CD4-positive, alpha-beta T cell treated with Interleukin-15 for 4 hours (primary cell): ENCODE measurements around the gene MED13.

Experiments
- DNase-seq: peaks from one replicate; pipeline ENCODE4 v3.0.0-alpha.2; 2020; ENCODE audit warnings: low spot score

MED13 gene, protein sequence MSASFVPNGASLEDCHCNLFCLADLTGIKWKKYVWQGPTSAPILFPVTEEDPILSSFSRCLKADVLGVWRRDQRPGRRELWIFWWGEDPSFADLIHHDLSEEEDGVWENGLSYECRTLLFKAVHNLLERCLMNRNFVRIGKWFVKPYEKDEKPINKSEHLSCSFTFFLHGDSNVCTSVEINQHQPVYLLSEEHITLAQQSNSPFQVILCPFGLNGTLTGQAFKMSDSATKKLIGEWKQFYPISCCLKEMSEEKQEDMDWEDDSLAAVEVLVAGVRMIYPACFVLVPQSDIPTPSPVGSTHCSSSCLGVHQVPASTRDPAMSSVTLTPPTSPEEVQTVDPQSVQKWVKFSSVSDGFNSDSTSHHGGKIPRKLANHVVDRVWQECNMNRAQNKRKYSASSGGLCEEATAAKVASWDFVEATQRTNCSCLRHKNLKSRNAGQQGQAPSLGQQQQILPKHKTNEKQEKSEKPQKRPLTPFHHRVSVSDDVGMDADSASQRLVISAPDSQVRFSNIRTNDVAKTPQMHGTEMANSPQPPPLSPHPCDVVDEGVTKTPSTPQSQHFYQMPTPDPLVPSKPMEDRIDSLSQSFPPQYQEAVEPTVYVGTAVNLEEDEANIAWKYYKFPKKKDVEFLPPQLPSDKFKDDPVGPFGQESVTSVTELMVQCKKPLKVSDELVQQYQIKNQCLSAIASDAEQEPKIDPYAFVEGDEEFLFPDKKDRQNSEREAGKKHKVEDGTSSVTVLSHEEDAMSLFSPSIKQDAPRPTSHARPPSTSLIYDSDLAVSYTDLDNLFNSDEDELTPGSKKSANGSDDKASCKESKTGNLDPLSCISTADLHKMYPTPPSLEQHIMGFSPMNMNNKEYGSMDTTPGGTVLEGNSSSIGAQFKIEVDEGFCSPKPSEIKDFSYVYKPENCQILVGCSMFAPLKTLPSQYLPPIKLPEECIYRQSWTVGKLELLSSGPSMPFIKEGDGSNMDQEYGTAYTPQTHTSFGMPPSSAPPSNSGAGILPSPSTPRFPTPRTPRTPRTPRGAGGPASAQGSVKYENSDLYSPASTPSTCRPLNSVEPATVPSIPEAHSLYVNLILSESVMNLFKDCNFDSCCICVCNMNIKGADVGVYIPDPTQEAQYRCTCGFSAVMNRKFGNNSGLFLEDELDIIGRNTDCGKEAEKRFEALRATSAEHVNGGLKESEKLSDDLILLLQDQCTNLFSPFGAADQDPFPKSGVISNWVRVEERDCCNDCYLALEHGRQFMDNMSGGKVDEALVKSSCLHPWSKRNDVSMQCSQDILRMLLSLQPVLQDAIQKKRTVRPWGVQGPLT (N-terminal part only)

DNA sequence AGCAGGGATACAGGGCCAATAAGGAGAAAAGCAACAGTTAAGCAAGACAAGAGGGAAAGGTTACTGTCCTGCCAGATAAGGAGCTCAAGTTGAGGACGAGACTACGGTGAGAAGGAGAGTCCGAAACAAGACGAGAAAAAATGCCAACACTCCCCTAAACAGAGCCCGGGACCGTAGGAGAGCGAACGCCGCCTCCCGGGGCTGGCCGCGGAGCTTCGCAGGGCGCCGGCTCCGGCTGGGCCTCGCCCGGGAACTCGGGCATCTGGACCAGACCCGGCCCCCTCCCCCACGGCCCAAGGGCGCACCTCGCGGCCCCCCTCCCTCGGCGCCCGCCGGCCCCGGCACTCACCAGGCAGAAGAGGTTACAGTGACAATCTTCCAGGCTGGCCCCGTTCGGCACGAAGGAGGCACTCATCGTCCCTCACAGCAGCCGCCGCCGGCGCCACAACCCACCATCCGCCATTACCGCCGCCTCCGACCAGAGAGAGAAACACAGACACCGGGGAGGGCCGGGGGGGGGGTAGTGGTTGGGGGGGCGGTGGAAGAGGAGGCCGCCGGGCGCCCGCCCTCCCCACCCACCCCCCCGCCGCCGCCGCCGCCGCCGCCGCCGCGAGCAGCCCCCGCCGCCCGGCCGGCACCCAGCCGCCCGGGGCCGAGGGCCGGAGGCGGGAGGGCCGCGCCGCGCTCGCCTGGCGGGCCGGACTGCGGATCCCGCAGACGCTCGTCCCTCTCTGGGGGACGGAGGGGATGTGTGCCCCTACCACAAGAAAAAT, at the start of gene MED13:
TSS of gene MED13 (minus strand) at position 488 of the 773 bp plus-strand sequence. CDS start at position 415, 73 bp downstream.
- peak; percentile 50 for DNase-seq

DNA sequence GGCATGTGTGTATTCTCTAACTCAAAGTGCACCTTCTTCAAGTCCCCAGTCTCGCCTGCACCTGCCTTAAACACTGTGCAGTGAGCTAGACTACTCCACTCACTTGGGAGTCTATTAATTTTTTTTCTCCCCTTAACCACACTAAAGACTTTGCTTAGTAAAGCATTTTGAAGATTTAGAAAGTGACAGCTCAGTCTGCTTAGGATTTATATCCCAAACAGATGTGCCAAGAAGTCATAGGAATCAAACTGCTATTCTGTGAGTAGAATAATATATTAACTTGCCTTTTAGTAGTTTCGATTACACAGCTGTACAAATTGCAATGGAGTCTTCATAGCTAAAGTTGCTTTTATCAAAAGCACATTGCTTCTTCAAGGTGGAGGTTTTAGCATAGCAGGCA, 47.2 kb upstream of the MED13 start:
- DNase-seq, result no peak

DNA sequence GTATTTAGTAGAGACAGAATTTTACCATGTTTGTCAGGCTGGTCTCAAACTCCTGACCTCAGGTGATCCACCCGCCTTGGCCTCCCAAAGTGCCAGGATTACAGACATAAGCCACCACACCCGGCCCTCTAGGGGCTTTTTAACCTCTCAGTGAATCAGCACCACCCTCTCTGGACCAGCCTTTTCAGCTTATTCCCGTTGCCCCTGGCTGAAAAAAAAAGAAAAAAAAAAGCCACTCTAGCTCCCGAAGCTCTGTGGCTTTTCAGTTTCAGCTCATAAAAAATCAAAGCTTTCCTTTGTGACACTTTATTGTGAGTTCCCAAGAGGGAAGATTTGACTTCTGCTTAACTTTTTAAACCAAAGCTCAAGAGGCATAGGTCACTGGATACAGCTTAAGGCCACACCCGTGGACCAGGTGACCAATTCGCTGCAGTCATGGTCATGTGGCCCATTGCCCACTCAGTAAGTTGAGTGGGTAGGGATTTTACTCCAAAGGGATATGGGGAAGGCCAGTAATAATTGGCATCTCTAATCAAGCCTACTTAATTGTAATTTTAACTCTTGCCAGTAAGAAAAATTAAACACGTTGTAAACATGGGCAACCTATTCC, 46.6 kb upstream of the MED13 start:
- DNase-seq, result no peak

DNA sequence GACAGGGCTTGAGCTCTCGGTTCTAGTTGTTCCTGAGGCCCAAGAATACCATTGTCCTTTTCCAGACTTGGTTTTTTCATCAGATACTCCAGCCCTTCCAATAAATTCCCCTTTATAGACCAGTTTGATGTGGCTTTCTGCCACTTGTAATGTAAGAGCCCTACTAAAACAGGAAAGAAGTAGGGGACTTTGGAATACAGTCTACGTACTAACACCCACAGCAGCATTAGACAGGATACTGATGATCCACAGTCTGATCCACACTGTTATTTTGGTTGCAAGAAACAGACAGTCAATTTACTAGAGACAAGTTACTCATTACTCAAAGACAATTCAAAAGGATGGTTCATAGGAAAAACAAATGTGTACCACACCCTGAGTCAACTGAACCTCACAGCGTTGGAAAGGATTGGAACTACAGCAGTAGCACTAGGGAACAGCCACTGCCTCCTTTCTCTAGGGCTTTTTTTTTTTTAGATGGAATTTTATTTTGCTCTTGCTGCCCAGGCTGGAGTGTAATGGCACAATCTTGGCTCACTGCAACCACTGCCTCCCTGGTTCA, 45.9 kb upstream of the MED13 start:
- no peak for DNase-seq

DNA sequence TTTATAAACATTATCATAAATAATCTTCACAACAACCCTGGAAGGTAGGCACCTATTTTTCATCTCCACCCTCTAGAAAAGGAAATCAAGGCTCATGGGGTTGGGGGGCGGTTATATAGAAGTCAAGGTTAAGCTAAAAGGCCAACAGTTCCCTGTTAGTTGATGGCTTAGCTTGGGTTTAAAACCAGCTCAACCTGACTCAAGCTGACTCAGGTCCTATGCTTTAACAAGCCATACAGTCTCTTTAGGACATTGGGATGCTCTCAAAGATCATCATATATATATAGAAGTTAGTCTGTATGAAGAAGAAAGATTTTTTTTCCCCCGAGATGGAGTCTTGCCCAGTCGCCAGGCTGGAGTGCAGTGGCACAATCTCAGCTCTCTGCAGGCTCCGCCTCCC, 44.8 kb upstream of the MED13 start:
- DNase-seq, result no peak

DNA sequence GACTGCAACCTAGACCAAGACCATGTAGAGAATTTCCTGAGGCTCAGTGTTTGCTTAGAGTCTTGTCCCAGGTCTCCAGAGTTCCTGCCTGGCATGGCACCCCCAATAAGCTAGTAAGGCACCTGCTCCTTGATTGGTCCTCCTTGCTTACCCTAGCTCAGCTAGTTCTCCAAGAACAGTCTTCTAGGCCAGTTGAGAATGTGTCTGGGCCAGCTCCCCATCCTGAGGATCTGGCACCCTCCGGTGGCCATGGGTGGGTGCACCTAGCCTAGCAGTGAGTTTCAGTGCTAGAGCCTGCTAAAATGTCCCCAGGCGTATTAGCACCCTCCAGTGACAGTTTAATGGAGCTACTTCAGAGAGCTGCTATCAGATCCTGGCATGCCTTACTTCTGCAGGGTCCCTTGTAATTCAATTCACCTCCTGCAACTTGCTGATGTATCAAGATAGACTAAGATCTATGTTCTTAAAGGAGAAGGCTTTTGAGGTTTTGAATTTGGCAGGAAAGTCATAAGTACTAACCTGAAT, 44.4 kb upstream of the MED13 start:
- DNase-seq, result peak; percentile 7

DNA sequence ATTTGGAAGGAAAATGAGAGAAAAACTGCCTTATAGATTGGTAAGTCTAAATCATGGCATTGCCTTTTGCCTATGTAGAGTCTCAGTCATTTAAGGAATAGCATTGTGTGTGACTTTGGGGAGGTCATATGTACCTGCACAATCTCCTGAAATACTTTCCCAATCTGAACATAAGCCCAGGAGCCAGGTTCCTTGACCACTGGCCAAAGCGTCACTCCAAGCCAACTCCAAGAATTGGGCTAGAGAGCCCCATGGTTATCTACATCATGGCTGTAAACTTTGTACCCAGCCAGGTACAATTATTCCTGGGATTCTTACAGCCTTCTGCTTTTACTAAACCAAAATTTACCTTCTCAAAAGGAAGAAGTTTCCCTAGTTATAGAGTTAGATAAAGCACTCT, 40.8 kb upstream of the MED13 start:
- DNase-seq, result no peak

DNA sequence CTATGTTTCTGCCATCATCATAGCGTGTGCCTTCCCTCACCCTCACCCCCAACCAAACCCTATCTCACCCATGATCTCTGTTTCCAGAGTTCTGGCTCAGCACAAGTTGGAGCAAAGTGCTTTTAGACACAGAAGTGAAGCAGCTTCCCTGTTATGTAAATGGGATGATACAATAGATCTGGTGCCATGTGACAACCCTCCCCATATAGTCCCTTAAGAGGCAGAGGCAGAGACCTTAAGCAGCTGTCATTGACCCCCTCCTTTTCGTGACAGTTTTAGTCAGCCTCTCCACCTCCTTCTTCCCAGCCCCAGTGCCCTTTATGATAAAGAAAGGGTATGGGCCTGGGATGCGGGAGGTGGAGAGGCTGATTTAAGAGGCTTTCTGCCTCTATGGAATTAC, 40.3 kb upstream of the MED13 start:
- DNase-seq, result no peak

DNA sequence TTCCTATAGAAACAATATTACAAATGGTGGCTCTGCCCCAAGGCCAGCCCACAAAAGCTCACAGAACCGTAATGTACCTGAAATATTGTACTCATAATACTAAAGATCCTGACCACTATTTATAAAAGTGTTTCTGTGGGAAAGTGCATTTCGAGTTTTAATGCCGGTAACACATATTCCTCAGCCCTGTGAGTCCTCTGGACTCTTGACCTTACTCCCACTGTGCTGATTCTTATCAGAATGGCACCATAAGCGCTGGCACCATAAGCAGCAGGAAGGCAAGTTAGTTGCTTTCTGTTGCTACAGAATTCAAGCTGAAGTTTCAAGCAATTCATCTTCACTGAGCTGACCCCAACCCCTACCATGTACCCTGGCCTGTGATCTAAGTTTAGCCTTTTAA, 36.4 kb upstream of the MED13 start:
- DNase-seq, result no peak

DNA sequence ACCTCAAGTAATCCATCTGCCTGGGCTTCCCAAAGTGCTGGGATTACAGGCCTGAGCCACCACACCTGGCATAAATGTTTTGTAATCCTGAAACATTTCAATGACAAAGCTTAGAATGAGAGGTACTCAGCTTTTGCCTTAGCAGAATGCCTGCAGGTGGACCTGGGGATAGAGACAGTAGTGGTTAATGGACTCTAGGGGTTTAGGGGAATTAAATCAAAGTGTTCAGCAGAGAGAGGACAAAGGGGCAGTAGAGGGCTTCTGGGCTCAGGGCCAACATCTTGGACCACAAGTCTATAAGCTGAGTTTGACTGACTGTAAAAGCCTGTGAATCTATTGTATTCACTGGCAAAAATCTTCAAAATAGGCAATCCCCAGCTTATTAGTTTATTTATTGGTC, 36.0 kb upstream of the MED13 start:
- DNase-seq, result no peak

DNA sequence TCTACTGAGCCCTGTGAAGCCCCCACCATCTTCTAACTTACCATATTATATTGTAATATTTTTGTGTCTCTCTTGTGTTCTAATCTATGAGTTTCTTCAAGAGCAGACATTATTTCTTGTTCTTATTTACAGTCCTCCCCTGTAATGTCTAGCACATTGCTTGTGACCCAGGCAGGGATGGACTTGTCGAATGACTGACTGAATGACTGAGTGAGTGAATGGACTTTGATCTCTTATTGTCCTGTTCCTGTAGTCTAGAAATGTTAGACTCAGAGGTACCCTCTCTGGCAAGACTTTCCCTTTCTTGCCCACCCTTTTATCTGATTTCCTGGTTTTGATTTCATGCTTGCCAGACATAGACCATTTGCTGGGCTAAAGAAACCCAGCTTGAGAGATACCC, 35.0 kb upstream of the MED13 start:
- DNase-seq, result no peak

DNA sequence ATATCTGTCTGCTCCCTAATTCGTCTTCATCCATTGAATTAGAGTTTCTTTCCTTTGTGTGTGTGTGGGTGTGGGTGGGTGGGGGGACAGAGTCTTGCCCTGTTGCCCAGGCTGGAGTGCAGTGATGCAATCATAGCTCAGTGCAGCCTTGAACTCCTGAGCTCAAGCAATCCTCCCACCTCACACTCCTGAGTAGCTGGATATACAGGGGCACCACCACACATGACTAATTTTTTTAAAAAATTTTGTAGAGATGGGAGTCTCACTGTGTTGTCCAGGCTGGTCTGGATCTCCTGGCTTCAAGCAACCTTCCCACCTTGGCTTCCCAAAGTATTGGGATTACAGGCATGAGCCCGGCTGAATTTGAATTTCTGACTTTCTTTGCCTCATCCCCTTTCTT, 34.5 kb upstream of the MED13 start:
- no peak for DNase-seq

DNA sequence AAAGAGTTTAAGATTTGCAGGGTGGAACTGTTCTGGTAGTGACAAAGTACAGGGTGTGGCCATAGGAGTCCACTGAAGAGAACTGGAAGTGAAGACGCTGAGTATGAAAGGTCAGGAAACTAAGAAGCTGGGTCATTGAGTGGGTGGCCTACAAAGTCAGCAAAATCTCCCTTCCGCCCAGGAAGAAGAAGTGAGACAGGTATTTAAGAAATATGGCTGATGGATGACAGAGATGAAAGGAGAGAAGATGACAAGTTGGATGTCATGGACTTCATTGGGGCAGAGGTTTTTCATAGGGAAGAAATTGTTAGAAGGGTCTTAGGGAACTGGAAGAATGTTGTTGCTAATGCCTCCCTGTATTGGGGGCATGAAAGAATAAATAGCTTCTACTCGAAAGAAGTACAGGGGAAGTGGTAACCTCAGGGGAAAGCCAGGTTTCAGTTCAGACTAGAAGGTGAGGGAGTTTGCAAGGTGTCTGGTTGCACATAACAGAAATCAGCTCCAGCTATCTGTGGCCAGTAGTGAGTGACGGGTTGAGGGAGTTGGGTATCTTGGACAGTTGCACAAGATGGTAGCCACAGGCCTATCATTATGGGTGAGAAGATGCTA, 33.6 kb upstream of the MED13 start:
- no peak for DNase-seq

DNA sequence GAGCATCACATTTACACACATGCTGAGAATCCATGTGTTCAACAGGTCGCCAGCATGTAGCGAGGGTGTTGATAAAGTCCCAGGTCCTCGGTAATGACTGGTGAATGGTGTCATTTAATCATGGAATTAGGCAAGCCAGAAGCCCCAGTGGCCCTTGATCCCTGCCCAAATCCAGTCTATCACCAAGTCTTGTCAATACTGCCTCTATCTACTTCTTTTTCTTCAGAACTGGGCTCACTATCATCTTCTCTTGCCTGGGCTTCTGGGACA, 31.3 kb upstream of the MED13 start:
- DNase-seq, result no peak

DNA sequence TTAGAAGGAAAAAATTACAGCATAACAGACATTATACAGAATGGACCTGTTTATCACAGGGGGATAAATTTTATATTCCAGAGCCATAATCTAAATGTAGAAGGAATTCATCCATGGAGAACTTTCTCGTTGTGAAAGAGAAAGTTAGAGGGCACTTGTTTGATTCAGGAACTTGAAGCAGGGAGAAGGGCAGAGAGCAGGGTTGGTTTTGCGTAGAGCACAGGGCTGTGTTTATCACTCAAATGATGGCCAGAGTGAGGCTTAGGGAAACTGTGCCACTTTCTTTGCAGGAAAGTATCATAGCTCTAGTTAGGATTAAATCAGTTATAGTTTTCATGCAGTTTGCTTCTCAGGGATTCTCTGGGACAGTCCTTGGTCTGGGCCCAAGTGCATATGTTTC, 29.1 kb upstream of the MED13 start:
- DNase-seq, result no peak

DNA sequence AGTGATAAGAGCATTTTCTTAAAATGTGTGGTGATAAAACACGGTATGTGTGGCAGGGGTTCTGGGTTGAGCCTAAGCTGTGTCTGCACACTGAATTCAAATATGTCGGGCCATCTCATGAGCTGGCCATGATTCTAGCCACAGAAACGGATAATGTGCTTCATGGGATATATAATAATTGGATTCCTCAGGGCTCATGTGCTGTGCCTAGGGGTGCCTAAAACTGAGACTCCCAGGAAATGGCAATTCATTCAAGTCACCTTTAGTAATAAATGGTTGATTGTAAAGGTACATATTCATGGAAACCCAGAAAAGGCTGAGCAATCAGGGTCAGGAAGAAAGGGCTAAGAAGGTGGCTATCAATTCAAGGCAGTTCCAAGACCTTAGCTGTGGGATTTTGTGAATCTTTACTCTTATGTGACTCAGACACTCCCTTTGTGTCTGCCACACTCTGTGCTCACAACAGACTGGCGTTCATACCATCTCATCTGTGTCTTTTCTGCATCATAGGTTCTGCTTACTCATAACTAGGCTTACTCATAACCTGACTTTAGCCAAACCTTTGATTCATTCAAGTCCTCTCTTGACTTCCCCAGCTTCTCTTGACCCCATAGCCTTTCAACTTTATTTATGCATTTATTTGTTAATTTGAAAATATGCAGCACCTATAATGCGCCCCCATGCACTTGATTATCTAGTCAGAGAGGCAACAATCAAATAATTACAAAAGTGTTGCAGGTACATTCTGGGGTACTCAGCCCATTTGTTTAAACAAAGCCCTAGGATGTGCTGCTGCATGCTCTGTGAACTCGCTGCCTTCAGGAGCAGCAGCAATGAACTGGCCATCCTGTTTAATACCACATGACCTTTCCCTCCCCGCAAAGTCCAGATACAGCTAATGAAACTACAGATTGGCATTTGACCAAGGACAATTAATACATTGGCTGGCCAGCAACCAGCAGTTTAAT, 28.4 kb upstream of the MED13 start:
- no peak for DNase-seq

DNA sequence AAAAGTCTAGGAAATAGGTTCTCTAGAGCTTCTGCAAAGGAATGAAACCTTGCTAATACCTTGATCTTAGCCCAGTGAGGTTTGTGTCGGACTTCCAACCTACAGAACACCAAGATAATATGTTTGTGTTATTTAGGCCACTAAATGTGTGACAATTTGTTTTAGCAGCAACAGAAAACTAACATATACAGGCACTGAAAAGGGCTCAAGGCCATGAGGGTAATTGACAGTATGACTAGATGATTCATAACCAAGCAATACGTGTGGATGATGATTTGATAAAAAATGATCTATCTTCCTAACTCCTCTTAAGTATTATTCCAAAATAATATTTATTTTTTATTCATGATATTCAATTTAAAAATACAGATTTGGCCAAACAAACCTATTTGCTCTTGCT, 27.7 kb upstream of the MED13 start:
- no peak for DNase-seq

DNA sequence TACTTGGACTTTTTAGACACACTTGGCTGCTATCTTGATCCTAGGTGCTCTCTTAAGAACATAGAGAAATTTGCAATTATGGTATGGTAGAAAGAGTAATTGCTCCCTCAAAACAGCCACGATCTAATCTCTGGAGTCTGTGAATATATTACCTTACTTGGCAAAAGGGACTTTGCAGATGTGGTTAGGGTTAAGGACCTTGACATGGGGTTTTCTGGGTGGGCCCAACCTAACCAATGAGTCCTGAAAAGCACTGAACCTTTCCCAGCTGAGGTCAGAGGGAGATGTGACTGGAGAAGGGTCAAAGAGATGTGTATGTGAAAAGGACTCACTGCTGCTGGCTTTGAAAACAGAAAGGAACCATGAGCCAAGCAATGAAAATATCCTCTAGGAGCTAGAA, 26.7 kb upstream of the MED13 start:
- no peak for DNase-seq

DNA sequence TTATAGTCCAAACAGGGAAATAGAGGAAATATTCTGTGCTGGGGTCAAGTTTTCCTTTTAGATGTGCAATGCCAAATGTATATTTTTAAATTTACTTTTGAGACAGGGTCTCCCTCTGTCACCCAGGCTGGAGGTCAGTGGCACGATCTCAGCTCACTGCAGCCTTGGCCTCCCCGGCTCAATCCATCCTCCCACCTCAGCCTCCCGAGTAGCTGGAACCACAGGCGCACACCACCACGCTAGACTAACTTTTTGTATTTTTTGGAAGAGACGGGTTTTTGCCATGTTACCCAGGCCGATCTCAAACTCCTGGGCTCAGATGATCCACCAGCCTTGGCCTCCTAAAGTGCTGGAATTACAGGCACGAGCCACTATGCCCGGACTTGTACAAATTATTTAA, 25.8 kb upstream of the MED13 start:
- DNase-seq, result no peak
